Kidney epithelial cell (primary cell): Measurements from ENCODE around the gene ZNF532. TPM values are rescaled to one million over a fixed set of nuclear protein-coding genes. Genes with fewer than 3 reads are reported as not detected.

Experiments
- DNase-seq: peaks from one replicate; pipeline ENCODE4 v3.0.0-alpha.2; 2010; ENCODE audit warnings: low read depth
- H3K27me3 ChIP-seq: 2 replicates; pipeline ENCODE4 v1.6.0; 2011; ENCODE audit warnings: low read length; ENCODE audit not compliant: control insufficient read depth, insufficient read depth
- H3K36me3 ChIP-seq: 2 replicates; pipeline ENCODE4 v1.5.1; 2011; ENCODE audit warnings: low read length; ENCODE audit not compliant: control insufficient read depth, insufficient read depth
- H3K4me3 ChIP-seq: 2 replicates; pipeline ENCODE4 v1.5.1; 2011; ENCODE audit warnings: low read depth, mild to moderate bottlenecking, control low read depth, low read length
- CTCF ChIP-seq: IDR thresholded peaks from 2 replicates; pipeline ENCODE4 v1.5.1; 2011; ENCODE audit warnings: mild to moderate bottlenecking, moderate library complexity, low read length, control low read depth, inconsistent platforms; ENCODE audit not compliant: insufficient read depth, poor library complexity, severe bottlenecking
- total RNA-seq: library from RNA; depleted of rRNA; stranded (reverse); fragments of >200 nt; gene quantifications from 2 replicates; pipeline ENCODE4 v1.2.3, GENCODE V29; 2015

Gene ZNF532
- total RNA-seq, 1 donor from 2014 or later = 89.5 TPM

- Histone ChIP-seq H3K27me3 (no peaks in the 10 kb centered on the region), H3K36me3 (no peaks in the 10 kb centered on the region), H3K4me3 (no peak overlapping the region)
- TF ChIP-seq CTCF = no peak
- no peak for DNase-seq
Measured at GRCh38 chr18:58951986-58952702, 87.5 kb downstream of the ZNF532 start.

GRCh38 chr18:58952858-58953257, 88.2 kb downstream of the ZNF532 start:
- DNase-seq = no peak
- H3K4me3 ChIP-seq = no peak overlapping the region
- TF ChIP-seq CTCF = no peak
- H3K27me3 ChIP-seq = no peaks in the 10 kb centered on the region
- H3K36me3 ChIP-seq = no peaks in the 10 kb centered on the region

GRCh38 chr18:58953627-58954026, 89.0 kb downstream of the ZNF532 start:
- no peak for DNase-seq
- H3K36me3 ChIP-seq = no peaks in the 10 kb centered on the region
- TF ChIP-seq CTCF = no peak
- no peak overlapping the region for H3K4me3 ChIP-seq
- H3K27me3 ChIP-seq = no peaks in the 10 kb centered on the region

GRCh38 chr18:58955001-58955400, 90.3 kb downstream of the ZNF532 start:
- no peak for TF ChIP-seq CTCF
- no peaks in the 10 kb centered on the region for H3K36me3 ChIP-seq
- no peak for DNase-seq

GRCh38 chr18:58955738-58956137, 91.1 kb downstream of the ZNF532 start:
- TF ChIP-seq CTCF = no peak
- no peak overlapping the region for H3K4me3 ChIP-seq
- DNase-seq = no peak
- no peaks in the 10 kb centered on the region for H3K36me3 ChIP-seq
- H3K27me3 ChIP-seq = no peaks in the 10 kb centered on the region

More at GRCh38 chr18:58955001-58955400, 90.3 kb downstream of the ZNF532 start:
- Histone ChIP-seq H3K4me3 (no peak overlapping the region), H3K27me3 (no peaks in the 10 kb centered on the region)

- no peak for DNase-seq
- TF ChIP-seq CTCF = no peak
- H3K36me3 ChIP-seq = no peaks in the 10 kb centered on the region
- H3K4me3 ChIP-seq = no peak overlapping the region
- H3K27me3 ChIP-seq = no peaks in the 10 kb centered on the region
Measured at GRCh38 chr18:58958628-58959027, 94.0 kb downstream of the ZNF532 start.
